HG03575 (cell line): Measurements from ENCODE around the gene CASP1.
"Not testable (repeated sequence)": the region's sequence is repeated elsewhere in the genome, so short reads cannot be mapped to it uniquely, and the experiment has no call there.

ENCODE experiments used
- ATAC-seq: cut with Tn5 transposase; IDR thresholded peaks from one replicate; pipeline ENCODE4 v1.9.1; 2021; ENCODE audit not compliant: unreplicated experiment, insufficient number of reproducible peaks, low FRiP score; ENCODE audit errors: extremely low read depth

Gene CASP1

GRCh38 chr11:105034813-105035620 lies at the start of gene CASP1:
CASP1 (minus strand) TSS chr11:105035144; CDS start chr11:105035113, 31 bp downstream.
- peak; percentile 97 for ATAC-seq

DNA sequence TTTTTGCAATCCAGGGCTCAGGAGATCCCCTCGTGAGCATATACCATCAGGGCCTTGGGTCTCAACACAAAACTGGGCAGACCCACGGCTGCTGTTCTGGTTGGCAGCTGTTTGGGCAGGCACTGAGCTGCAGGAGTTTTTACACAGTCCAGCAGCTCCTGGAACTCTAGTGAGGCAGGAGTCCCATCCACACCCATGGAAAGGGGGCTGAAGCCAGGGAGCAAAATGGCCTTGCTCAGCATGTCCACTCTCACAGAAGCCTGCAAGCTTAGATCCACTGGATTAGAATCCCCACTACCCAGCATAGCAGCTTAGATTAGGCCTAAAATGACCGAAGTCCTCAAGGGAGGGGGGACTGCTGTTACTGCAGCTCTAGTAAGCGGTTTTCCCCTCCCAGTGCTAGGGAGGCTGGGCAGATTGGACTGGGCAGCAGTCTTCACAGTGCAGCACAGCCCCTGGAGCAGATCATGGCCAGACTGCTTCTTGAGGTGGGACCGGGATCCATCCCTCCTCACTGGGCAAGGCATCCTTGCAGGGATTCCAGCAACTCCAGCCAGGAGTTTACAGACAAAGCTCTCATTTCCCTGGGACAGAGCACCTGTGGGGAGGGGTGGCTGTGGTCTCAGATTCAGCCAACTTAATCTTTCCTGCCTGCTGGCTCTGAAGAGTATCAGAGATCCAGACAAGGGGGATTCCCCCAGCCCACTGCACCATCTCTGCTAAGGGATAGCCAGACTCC lies 46.6 kb upstream of the CASP1 start:
- no peak for ATAC-seq

- not testable (repeated sequence) for ATAC-seq
Observed at GRCh38 chr11:105080171-105080906, 45.4 kb upstream of the CASP1 start.

DNA sequence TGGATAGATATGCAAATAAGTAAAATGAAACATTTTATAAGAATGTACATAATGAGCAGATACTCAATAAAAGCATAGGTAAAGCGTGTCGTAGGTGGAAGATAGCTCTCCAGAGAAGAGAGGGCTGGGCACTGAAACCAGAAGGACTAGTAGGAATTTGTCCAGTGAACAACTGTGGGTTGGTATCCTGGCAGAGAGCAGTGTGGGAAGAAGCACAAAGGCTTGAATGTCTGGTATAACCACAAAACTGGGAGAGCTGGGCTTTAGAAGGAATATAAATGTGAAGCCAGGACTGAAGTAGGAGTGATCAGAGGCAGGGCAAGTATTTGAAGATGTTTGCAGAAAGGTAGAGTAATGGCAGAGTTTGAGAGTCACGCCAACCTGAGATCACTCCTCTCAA lies 43.3 kb upstream of the CASP1 start:
- no peak for ATAC-seq

GRCh38 chr11:105077141-105077790 lies 42.3 kb upstream of the CASP1 start:
- not testable (repeated sequence) for ATAC-seq

GRCh38 chr11:105074166-105074530 lies 39.2 kb upstream of the CASP1 start:
- no peak for ATAC-seq

DNA sequence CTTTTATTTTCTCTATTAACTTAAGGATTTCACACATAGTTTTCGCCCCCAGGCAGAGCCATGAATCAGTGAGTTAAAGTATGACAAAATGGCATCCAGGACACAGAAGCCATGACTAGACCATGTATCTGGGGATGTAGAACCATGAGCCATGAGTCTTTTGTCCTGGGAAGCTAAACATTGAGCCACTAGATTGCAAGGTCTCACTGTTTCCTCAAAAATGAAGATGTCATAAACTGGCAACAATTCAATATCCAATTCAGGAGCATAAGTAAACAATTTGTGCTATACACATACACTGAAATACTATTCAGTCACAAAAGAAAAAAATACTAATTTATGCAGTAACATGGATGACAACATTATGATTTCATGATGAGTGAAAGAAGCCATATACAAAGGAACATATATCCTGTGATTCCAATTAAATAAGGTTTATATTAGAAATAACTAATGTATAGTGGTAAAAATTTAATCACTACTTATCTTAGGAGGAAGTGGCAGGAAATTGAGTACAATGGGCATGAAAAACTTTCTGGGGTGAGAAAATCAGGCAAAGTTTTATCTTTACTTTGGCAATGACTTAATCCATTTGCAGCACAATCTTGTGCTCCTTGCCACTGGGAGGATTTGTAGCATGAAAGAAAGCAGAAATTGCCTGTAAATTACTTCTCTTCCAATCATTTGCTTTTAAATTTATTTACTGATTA lies 38.7 kb upstream of the CASP1 start:
- no peak for ATAC-seq

DNA sequence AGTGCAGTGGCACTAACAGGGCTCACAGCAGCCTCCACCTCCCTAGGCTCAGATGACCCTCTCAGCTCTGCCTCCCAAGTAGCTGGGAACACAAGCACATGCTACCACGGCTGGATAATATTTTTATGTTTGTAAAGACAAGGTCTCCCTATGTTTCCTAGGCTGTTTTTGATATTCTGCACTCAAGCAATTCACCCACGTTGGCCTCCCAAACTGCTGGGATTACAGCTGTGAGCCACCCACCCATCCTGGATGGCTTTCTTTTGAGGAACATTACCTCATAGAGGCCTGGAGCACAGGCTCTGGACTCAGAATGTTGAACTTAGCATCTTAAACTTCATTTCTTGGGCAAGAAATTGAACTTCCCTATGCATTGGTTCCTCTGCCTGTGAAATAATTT lies 37.1 kb upstream of the CASP1 start:
- ATAC-seq: not testable (repeated sequence)

DNA sequence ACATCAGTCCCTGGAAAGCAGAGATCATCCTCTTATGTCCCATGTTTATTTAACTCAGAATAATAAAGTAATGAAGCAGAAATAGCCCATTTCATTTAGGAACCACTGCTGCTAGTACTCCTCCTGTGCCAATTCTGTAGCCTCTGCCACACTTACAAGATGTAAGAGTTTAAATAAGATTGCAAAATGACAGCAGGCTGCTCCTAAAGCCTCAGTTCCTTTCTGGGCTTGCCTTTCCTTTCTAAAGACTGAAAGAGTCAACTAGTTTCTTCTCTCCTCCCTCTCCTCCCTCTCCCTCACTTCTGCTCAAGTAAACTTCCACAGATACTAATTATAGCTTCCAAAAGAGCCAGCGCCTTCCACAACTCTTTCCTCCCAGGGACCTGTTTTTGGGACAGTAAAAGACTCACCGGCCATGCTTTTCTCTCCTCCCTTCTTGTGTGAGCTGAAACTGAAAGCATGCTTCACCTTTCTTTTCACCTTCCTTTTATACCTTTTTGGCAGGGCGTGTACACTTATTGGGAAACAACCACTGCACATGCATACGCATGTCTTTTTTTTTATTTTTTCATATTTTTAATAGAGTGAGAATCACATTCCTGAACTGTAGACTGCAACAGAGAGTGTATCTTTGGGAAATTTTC lies 36.3 kb upstream of the CASP1 start:
- ATAC-seq: no peak

GRCh38 chr11:105070306-105070705 lies 35.4 kb upstream of the CASP1 start:
- no peak for ATAC-seq

DNA sequence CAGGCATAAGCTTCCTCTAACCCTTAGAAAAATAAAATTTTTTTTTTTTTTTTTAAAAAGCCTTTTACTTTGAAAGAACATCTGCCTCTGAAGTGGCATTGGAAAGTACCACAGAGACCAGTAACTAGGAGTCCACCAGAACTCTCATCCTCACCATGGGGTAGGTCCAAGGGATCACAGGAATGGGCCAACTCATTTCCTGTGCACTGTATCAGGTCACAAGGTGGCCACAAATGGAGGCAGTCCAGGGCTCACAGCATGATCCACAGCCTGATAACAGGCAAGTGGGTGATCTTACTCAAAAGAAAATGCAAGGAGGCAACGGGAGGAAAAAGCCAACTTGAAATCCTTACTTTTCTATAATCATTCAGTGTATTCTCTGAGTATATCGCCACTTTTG lies 34.8 kb upstream of the CASP1 start:
- ATAC-seq: not testable (repeated sequence)

- ATAC-seq: not testable (repeated sequence)
Observed at GRCh38 chr11:105063245-105063941, 28.4 kb upstream of the CASP1 start.

GRCh38 chr11:105057432-105057831 lies 22.5 kb upstream of the CASP1 start:
- no peak for ATAC-seq

GRCh38 chr11:105056446-105056845 lies 21.5 kb upstream of the CASP1 start:
- ATAC-seq: no peak

DNA sequence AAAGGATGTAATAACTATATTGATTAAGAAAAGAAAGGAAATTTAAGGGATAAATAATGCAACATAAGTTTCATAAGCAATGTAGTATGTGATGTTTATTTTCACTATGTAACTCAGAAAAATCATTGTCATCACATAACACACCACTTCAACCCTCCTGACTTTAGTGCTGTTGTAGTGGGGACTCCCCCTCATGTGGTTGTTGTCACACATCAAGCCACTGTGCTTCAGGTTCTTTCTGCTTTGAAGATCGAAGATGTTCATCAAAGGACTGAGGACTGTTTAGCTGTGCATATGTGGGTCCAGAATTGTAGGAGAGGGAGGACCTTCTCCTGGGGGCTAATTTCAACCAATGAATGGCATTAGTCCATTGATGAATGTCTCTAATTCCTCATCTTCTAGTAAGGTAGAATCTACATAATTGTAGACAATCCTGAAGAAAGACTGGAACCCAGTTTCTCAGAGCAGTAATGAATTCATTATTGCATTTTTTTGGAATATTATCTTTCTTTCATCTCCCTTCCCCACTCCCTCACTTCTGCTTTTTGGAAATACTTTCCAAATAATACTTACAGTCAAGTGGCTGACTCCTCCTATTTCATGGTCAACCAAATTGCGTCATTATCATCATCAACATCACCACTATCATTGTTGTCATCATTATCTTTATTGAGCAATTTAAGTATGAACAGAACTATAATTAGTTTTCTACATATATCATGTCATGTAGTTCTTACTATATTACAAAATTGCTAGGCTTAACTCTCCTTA lies 20.0 kb upstream of the CASP1 start:
- ATAC-seq: no peak

GRCh38 chr11:105052487-105052886 lies 17.5 kb upstream of the CASP1 start:
- ATAC-seq: no peak

DNA sequence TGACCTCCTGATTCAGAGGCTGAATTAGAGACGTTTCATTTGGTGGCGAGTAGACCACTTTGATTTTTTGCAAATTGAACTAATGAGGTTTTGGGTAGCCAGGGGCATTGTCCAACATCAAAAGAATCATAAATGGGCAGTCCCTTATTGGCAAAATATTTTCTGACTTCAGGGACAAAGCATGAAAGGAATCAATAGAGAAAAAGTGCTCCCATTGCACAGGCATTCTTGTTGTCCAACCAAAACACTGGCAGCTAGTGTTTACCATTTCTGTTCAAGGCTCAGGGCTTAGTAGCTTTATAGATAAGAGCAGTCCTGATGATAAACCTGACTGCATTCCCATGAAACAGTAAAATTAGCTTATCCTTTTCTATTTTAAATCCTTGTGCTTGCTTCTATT lies 16.6 kb upstream of the CASP1 start:
- no peak for ATAC-seq
